HG03095 (cell line): Measurements from ENCODE around the gene ATAT1.
"Not testable (repeated sequence)": the region's sequence is repeated elsewhere in the genome, so short reads cannot be mapped to it uniquely, and the experiment has no call there.

Experiments used
- ATAC-seq: cut with Tn5 transposase; IDR thresholded peaks from one replicate; pipeline ENCODE4 v1.9.1; 2021; ENCODE audit warnings: moderate library complexity; ENCODE audit not compliant: unreplicated experiment

Gene ATAT1

GRCh38 chr6:30647242-30648116 is 20.8 kb downstream of the ATAT1 start:
- peak; percentile 50 for ATAC-seq

- no peak for ATAC-seq
Measured at GRCh38 chr6:30651143-30651542, 24.5 kb downstream of the ATAT1 start.

DNA sequence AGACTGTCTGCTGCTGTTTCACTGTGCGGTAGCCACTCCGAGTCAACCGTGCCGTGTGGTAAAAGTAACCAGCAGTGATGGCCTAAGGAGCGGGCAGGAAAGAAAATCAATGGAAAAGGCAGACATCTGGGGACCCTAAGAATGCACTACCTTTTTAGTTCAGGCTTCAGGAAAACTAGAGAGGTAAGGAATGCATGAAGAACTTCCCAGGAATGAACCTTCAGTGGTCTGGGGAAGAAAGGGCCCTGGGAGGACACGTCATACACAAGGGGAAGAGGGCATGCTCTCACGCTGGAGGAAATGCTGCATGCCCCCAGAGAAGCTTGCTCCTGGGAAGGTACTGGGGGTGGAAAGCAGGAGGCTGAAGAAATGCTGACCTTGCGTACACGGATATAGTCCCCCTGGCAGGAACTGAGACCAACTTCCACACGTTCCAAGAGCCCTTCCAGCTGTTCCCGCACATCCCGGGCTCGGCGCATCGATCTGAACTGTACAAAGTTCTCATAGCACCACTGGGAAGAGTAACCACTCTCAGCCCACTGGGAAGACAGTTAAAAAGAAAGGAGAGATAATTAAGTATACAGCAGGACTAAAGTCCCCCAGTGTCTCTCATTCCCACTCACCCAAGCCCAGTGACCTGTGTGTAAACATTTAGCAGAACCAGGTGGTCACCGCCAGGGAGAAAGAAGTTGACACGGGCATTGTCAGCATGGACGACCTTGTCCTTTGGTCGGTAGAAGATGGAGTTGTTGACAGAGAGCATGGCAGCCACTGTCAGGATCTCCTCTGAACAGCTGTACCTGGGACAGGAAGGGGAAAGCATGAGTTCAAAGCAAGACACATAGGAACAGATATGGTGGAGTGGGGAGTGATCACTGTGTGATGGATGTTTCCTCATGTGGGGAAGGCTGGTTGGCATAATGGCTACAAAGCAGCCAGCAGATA is 28.4 kb downstream of the ATAT1 start:
- ATAC-seq: no peak

GRCh38 chr6:30655743-30656094 is 29.0 kb downstream of the ATAT1 start:
- no peak for ATAC-seq

GRCh38 chr6:30656513-30656912 is 29.8 kb downstream of the ATAT1 start:
- no peak for ATAC-seq

GRCh38 chr6:30657454-30657853 is 30.8 kb downstream of the ATAT1 start:
- no peak for ATAC-seq

DNA sequence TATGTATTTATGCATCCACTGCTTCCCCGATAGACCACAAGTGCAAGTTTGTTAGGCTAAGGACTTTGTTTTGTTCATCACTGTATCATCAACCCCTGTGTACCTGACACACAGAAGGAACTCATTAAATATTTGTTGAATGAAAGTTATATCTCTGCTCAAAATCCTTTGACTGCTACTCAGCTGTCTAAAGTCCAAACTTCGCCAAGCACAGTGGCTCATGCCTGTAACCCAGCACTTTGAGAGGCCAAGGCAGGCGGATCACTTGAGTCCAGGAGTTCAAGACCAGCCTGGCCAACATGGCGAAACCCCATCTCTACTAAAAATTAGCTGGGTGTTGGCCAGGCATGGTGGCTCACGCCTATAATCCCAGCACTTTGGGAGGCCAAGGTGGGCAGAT is 31.2 kb downstream of the ATAT1 start:
- ATAC-seq: not testable (repeated sequence)

DNA sequence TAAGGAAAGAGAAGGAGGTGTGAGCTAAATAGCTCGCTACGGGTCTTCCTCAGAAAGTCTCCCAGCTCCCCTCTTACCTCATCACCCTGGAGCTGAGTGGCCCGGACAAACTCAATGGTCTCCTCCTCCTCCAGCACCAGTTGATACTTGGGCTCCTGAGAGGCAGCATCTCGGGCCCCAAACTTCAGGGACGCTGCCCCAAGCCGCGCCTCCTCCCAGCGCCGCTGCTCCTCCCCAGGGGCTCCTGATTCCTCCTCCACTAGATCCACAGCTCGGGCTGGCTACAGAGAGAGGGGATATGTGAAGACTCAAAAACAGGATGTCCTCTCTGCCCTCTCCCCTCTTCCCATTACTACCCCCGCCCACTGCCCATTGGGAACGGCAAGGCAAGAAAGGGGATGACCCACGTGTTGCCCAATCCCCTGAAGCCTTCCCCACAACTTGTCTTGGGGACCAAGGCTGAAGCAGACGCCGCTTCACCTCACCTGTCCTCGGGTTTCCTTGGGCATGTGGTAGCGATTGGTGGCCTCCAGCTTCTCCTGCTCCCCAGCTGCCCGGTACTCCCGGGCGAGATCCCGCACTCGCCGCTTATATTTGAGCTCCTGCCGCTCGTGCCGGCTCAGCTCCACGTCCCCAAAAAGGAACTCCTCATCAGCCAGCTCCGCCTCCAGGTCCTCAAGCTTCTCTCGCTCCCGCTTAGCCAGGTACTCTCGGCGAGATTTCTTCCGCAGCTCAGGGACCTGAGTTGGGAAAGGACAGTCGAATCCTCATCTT is 38.5 kb downstream of the ATAT1 start:
- no peak for ATAC-seq

DNA sequence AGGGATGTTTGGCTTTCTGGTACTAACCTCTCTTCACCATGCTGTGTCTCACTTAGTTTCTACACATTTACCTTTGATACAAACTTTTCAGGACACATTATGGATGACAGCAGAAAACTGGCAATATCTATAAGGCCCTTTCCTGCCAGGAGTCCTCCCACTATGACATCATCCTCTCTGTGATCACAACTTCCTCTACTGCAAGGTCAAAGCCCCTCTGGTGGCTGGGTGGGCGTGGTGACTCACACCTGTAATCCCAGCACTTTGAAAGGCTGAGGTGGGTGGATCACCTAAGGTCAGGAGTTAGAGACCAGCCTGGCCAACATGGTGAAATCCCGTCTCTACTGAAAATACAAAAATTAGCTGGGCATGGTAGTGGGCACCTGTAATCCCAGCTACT is 39.6 kb downstream of the ATAT1 start:
- ATAC-seq: not testable (repeated sequence)

GRCh38 chr6:30670760-30671527 is 44.3 kb downstream of the ATAT1 start:
- ATAC-seq: no peak

- ATAC-seq: peak; percentile 55
Measured at GRCh38 chr6:30672445-30673253, 46.0 kb downstream of the ATAT1 start, which contains the start of gene DHX16. Gene DHX16 (minus strand): TSS chr6:30673006. CDS start chr6:30672841, 165 bp downstream.

- no peak for ATAC-seq
Measured at GRCh38 chr6:30676660-30677285, 50.1 kb downstream of the ATAT1 start.

GRCh38 chr6:30678964-30679726 is 52.5 kb downstream of the ATAT1 start:
- ATAC-seq: no peak

DNA sequence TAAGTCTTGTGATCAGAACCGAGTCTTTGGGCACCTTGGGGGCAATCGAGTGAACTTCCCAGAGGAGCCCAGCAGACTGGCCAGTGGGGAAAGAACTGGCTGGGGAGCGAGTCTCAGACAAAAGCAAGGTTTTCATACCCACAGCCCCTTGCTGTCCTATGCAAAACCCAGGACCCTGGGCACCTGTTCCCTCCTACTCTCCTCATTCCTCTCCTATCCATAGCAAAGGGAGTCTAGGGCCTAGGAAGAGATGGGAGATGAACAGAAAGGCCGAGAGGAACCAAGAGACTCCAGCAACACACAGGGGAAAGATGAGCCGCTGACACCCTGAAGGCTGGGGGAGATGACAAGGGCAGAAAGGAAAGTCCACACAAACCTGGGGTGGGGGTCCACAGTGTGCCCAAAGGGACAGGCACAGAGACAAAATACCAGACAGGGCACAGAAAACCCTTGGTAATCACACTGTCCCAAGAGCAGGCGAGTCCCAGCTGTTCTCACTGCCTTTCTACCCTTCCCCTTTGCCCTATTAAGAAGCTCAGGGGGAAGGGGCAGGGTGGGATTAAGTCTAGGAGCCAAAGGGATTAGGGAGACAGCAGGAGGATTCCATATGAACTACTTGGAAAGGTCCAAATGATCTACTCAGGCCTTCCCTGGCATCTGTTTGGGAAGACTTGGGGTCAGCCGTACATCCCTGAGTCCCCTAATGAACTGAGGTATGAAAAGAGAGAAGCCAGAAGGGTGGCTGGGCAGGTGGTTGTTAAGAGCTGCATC is 53.3 kb downstream of the ATAT1 start:
- ATAC-seq: no peak

DNA sequence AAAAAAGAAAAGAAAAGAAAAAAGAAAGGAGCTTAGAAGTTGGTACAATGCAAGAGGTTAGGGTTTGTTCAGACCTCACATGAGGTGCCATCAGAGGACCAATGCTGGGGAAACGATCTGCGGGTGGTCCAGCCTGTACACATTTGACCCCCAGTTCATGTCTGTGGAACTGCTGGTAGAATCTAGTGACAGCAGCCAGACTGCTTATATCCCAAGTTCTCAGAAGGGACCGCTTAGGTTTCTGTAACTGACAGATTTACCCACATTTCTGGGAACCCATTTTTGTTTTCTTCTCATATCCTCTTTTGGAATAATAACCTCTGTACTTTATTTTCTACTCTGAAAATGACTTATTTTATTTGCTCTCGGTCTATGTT is 55.1 kb downstream of the ATAT1 start:
- no peak for ATAC-seq

DNA sequence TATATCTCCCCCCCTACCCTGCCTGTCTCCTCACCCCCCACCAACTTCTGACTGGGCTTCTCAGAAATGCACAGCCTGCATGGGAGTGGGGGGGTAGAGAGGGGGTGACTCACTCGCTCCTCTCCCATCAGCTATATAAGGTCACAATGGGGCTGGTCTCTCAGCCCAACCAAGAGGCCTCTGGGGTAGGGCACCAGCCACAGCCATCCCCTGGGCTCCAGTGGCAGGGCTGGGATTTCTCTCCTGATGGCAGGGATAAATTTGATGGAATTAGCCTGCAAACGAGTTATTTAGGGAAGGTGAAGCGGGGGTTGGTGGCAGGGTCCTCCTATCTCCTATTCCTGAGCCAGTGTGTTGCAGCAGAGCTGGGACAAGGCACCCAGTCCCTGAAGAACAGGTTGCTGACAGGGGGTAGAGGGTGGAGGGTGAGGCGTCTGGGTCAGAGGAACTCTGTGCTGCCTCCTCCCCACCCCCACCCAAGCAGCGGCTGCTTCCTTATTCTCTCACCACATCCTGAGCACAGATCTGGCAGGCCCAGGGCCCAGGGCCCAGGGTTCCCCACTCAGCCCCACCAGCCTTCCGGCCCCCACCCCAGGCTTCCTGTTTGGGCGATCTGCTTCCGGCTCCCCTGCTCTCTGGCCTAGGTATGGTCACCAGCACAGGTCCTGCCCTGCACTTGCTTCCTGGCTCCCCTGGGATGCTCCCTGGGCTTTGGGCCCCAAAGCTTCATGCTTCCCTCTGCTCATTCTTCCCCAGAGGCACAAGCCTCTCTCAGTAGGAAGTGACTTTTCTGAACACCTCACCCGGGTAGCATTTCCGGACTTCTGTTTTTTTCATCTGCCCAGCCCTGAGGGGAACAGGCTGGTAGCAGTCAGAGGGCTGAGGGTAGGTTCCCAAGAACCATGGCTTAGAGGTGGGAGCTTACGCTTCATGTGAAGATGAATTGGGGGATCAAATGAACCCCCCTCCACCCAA is 55.8 kb downstream of the ATAT1 start:
- peak; percentile 44 for ATAC-seq
